Measurements from ENCODE around the gene TNFRSF19.

The TNFRSF19 gene

GRCh38 chr13:23722726-23723453 is 152.7 kb downstream of the TNFRSF19 start:
- DNase-seq (ENCODE audit: low spot score), result no peak

DNA sequence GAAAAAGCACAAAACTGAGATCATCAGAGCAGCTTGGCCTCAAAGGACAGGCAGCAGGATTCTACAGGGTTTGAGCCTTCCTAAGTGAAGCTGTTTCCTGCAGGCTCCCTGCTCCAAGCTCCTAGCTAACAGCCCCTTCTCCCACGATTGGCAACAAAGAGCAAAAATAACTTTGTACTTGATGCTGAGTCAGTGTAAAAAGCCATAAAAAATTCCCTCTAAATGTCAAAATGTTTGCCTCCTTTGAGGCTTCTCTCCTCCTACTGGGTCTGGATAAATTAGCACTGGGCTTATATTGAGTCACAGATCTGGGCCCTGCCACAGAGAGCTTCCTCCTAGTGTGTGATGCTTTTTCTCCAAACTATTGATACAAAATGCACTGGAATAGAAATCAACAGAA is 153.3 kb downstream of the TNFRSF19 start:
- DNase-seq (ENCODE audit: low spot score), result peak; percentile 53

DNA sequence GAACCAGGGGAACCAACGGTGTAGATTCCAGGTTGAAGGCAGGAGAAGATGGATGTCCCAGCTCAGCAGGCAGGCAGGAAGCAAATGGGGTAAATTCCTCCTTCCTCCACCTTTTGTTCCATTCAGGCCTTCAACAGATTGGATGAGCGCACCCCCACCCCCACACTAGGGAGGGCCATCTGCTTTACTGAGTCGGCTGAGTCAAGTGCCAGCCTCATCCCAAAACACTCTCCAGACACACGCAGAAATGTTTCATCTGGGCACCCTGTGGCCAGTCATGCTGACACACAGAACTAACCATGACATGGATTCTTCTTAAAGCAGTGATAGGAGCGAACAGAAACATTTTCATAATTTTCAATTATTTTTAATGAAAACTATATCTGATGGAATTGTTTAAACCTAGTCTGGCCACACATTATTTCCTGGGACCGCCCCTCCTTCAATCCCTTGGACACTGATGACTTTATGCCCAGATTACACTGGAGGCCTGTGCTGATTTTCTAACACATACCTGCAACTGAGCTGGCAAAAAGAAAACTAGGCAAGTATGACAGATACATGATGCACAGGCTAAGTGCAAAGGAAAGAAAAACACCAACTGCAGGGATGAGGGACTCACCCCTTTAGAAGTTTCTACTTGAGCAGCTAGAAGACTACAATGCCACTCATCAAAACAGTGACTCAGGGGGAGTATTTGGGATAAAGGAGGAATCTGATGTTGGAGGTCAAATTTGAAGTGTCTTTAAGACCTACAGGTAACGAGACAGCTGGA is 154.2 kb downstream of the TNFRSF19 start:
- DNase-seq (ENCODE audit: low spot score), result peak; percentile 37
